HepG2 (cell line): Measurements from ENCODE around the gene PACS1. TPM values are rescaled to one million over a fixed set of nuclear protein-coding genes. Genes with fewer than 3 reads are reported as not detected.

Source experiments
- ARID4A ChIP-seq: sonication (generic); formaldehyde crosslinking; IDR thresholded peaks from 2 replicates; pipeline ENCODE4 v1.5.0; 2020; ENCODE audit warnings: mild to moderate bottlenecking, missing genetic modification reagents, borderline replicate concordance
- GABPB1 ChIP-seq: IDR thresholded peaks from 2 replicates; pipeline ENCODE4 v1.6.1; 2016; ENCODE audit warnings: mild to moderate bottlenecking, missing genetic modification reagents, moderate library complexity, missing compliant biosample characterization
- KDM2A ChIP-seq: sonication (generic); formaldehyde crosslinking; IDR thresholded peaks from 2 replicates; pipeline ENCODE4 v1.4.0; 2020; ENCODE audit warnings: low read depth, missing genetic modification reagents, borderline replicate concordance
- MLX ChIP-seq: IDR thresholded peaks from 2 replicates; pipeline ENCODE4 v1.6.1; 2016
- MTA3 ChIP-seq: sonication (generic); formaldehyde crosslinking; IDR thresholded peaks from 2 replicates; pipeline ENCODE4 v1.4.0; 2020; ENCODE audit warnings: missing genetic modification reagents
- NFYB ChIP-seq: sonication (generic); formaldehyde crosslinking; IDR thresholded peaks from 2 replicates; pipeline ENCODE4 v1.4.0; 2020; ENCODE audit warnings: missing genetic modification reagents
- PATZ1 ChIP-seq: sonication (generic); formaldehyde crosslinking; IDR thresholded peaks from 2 replicates; pipeline ENCODE4 v1.4.0; 2020; ENCODE audit warnings: missing genetic modification reagents
- RNF219 ChIP-seq: sonication (generic); formaldehyde crosslinking; IDR thresholded peaks from 2 replicates; pipeline ENCODE4 v1.5.0; 2020; ENCODE audit warnings: mild to moderate bottlenecking, missing genetic modification reagents
- TBL1XR1 ChIP-seq: fragments of 150-350 bp; IDR thresholded peaks from 2 replicates; pipeline ENCODE4 v1.6.1; 2014; ENCODE audit warnings: borderline replicate concordance, low read length; ENCODE audit not compliant: partially characterized antibody
- TFDP1 ChIP-seq: IDR thresholded peaks from 2 replicates; pipeline ENCODE4 v1.6.1; 2016; ENCODE audit warnings: missing compliant biosample characterization, missing genetic modification reagents, borderline replicate concordance
- THAP7 ChIP-seq: sonication (generic); formaldehyde crosslinking; IDR thresholded peaks from 2 replicates; pipeline ENCODE4 v1.8.1; 2023; ENCODE audit warnings: mild to moderate bottlenecking, missing genetic modification reagents
- ZNF451 ChIP-seq: sonication (generic); formaldehyde crosslinking; IDR thresholded peaks from 2 replicates; pipeline ENCODE4 v1.5.0; 2020; ENCODE audit warnings: mild to moderate bottlenecking, missing genetic modification reagents
- ZNF589 ChIP-seq: sonication (generic); formaldehyde crosslinking; conservative IDR thresholded peaks from 2 replicates; pipeline ENCODE4 v1.8.0; 2022; ENCODE audit warnings: mild to moderate bottlenecking, moderate library complexity, missing genetic modification reagents
- ZNF616 ChIP-seq: sonication (generic); formaldehyde crosslinking; IDR thresholded peaks from 2 replicates; pipeline ENCODE4 v1.5.0; 2020; ENCODE audit warnings: low read depth, mild to moderate bottlenecking, missing genetic modification reagents
- ZNF644 ChIP-seq: IDR thresholded peaks from 2 replicates; pipeline ENCODE4 v1.6.1; 2016; ENCODE audit warnings: low read depth
- ZSCAN21 ChIP-seq: sonication (generic); formaldehyde crosslinking; IDR thresholded peaks from 2 replicates; pipeline ENCODE4 v1.8.0; 2022; ENCODE audit warnings: mild to moderate bottlenecking, missing genetic modification reagents, moderate library complexity, borderline replicate concordance
- polyA plus RNA-seq, 8 experiments: library from polyadenylated mRNA; depleted of rRNA in 3 of 8; stranded (reverse) in 7 of 8; unstranded in 1 of 8; fragments of >200 nt; fragmentation: Illumina TruSeq in 4 of 8; extraction: Trizol in 4 of 8; gene quantifications; 2 replicates each; pipeline versions ENCODE4 v1.2.1 to v1.2.3, GENCODE V29; 2011 to 2016; ENCODE audit warnings: low read depth in 4 of 8, missing spikeins in 1 of 8, mixed read lengths in 1 of 8; ENCODE audit not compliant: insufficient read depth in 1 of 8
- total RNA-seq, 5 experiments: library from RNA; depleted of rRNA; stranded (reverse); fragments of >200 nt; fragmentation: Illumina TruSeq; extraction: Trizol; gene quantifications; 2 replicates each; pipeline ENCODE4 v1.2.3, GENCODE V29; 2016; ENCODE audit warnings: low read depth in 1 of 5

Gene PACS1
- total and polyA plus RNA-seq, 2 of the 13 experiments (the other 11 are each of a cell fraction or from before 2014, with no cell fraction given), result 7.6 to 8.6 TPM

- TF ChIP-seq ARID4A (peak; percentile 28; the same call in 1 of the 2 replicates), ZNF451 (CRISPR knock-in tag) (no peak), THAP7 (no peak), TFDP1 (CRISPR knock-in tag) (no peak), RNF219 (CRISPR knock-in tag) (no peak), MLX (CRISPR knock-in tag) (no peak), ZNF644 (CRISPR knock-in tag) (no peak), NFYB (no peak), ZNF589 (CRISPR knock-in tag) (no peak), ZNF616 (CRISPR knock-in tag) (no peak), GABPB1 (CRISPR knock-in tag) (0 out of 2 replicates have a peak, but pooled peaks have one; percentile 41), ZSCAN21 (no peak), KDM2A (CRISPR knock-in tag) (peak; percentile 1; the same call in 1 of the 2 replicates), MTA3 (CRISPR knock-in tag) (no peak), PATZ1 (CRISPR knock-in tag) (peak; percentile 36; the same call in 1 of the 2 replicates), TBL1XR1 (no peak)
Observed at GRCh38 chr11:66291706-66292542, 221.9 kb downstream of the PACS1 start, which contains the start of gene TMEM151A (continued).
